ENCODE results near the gene NTSR2.

The NTSR2 gene

GRCh38 chr2:11715987-11716652 is 46.1 kb upstream of the NTSR2 start:
- no peak for TF ChIP-seq CTCF (IDR thresholded peaks at IDR 0.05; ENCODE audit: low read depth, low read length)
- DNase-seq: no peak
- Histone ChIP-seq H3K4me3 (ENCODE audit: low read depth, low read length) (no peak overlapping the region), H3K9me3 (ENCODE audit: severe bottlenecking) (no peaks in the 10 kb centered on the region), H3K36me3 (no peaks in the 10 kb centered on the region), H3K27me3 (ENCODE audit: insufficient read depth, low read depth, severe bottlenecking) (no peaks in the 10 kb centered on the region), H3K27ac (no peak overlapping the region)

- no peak for DNase-seq
- H3K27me3 ChIP-seq (ENCODE audit: insufficient read depth, low read depth, severe bottlenecking): no peaks in the 10 kb centered on the region
- H3K27ac ChIP-seq: no peak overlapping the region
- H3K36me3 ChIP-seq: no peaks in the 10 kb centered on the region
- no peak overlapping the region for H3K4me3 ChIP-seq (ENCODE audit: low read depth, low read length)
- TF ChIP-seq CTCF (IDR thresholded peaks at IDR 0.05; ENCODE audit: low read depth, low read length): no peak
- no peaks in the 10 kb centered on the region for H3K9me3 ChIP-seq (ENCODE audit: severe bottlenecking)
These were observed 43.8 kb upstream of the NTSR2 start for GRCh38 chr2:11713815-11714214.

- H3K27ac ChIP-seq: no peak overlapping the region
- H3K36me3 ChIP-seq: no peaks in the 10 kb centered on the region
- no peaks in the 10 kb centered on the region for H3K27me3 ChIP-seq (ENCODE audit: insufficient read depth, low read depth, severe bottlenecking)
- DNase-seq: no peak
- H3K9me3 ChIP-seq (ENCODE audit: severe bottlenecking): no peaks in the 10 kb centered on the region
- no peak overlapping the region for H3K4me3 ChIP-seq (ENCODE audit: low read depth, low read length)
- TF ChIP-seq CTCF (IDR thresholded peaks at IDR 0.05; ENCODE audit: low read depth, low read length): no peak
These were observed 42.9 kb upstream of the NTSR2 start for GRCh38 chr2:11712866-11713265.

- DNase-seq: no peak
- no peaks in the 10 kb centered on the region for H3K36me3 ChIP-seq
- no peak overlapping the region for H3K4me3 ChIP-seq (ENCODE audit: low read depth, low read length)
- no peaks in the 10 kb centered on the region for H3K27me3 ChIP-seq (ENCODE audit: insufficient read depth, low read depth, severe bottlenecking)
- no peak overlapping the region for H3K27ac ChIP-seq
- no peaks in the 10 kb centered on the region for H3K9me3 ChIP-seq (ENCODE audit: severe bottlenecking)
- TF ChIP-seq CTCF (IDR thresholded peaks at IDR 0.05; ENCODE audit: low read depth, low read length): no peak
These were observed 41.8 kb upstream of the NTSR2 start for GRCh38 chr2:11711751-11712150.

- no peak for DNase-seq
- H3K36me3 ChIP-seq: no peaks in the 10 kb centered on the region
- no peak overlapping the region for H3K27ac ChIP-seq
- TF ChIP-seq CTCF (IDR thresholded peaks at IDR 0.05; ENCODE audit: low read depth, low read length): no peak
- H3K9me3 ChIP-seq (ENCODE audit: severe bottlenecking): no peaks in the 10 kb centered on the region
- H3K4me3 ChIP-seq (ENCODE audit: low read depth, low read length): no peak overlapping the region
- H3K27me3 ChIP-seq (ENCODE audit: insufficient read depth, low read depth, severe bottlenecking): no peaks in the 10 kb centered on the region
These were observed 41.3 kb upstream of the NTSR2 start for GRCh38 chr2:11711354-11711716.
